M059J (cell line): ENCODE data around the gene TCF20. TPM values are rescaled to one million over a fixed set of nuclear protein-coding genes. Genes with fewer than 3 reads are reported as not detected.

ENCODE experiments used
- DNase-seq: peaks from one replicate; pipeline ENCODE4 v3.0.0-alpha.2; 2012; ENCODE audit warnings: low read depth
- total RNA-seq: library from RNA; depleted of rRNA; stranded (reverse); fragments of >200 nt; shearing (Covaris generic); gene quantifications from 2 replicates; pipeline ENCODE4 v1.2.3, GENCODE V29; 2014

Gene TCF20
- total RNA-seq, 1 experiment from 2014 or later, result 21.1 TPM

DNA sequence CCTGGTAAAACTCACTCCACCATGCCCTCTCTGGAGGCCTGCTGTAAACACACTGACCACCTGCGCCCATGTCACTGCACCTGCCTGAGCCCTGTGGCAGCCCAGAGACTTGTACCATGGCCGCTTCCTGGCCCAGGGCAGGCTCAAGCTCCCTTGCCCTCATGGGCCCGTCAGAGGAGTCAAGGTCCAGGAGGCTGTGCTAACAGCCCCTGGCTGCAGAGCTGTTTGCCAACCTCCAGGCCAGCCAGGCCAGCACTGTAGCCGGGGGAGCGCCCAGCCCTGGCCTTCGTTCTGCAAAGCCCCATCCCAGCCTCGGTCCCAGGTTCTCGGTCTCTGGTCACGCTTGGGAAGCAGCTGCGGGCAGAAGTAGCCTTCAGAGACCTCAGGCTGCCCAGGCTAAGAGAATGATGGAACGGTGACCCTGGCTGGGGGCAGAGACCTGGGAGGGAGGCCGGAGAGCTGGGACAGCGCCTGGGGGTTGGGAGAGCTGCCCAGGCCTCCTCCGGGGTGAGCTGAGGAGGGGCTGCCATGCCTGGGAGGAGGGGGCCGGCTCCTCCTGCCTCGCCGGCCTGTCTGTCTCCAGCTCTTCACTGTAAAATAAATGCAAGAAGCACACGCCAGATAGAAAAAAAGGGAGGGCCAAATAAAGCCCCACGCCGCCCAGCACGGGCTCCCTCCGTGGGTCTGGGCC is 11.9 kb upstream of the TCF20 start:
- no peak for DNase-seq

- DNase-seq, result no peak
These were observed 11.3 kb upstream of the TCF20 start for GRCh38 chr22:42281706-42282251.

DNA sequence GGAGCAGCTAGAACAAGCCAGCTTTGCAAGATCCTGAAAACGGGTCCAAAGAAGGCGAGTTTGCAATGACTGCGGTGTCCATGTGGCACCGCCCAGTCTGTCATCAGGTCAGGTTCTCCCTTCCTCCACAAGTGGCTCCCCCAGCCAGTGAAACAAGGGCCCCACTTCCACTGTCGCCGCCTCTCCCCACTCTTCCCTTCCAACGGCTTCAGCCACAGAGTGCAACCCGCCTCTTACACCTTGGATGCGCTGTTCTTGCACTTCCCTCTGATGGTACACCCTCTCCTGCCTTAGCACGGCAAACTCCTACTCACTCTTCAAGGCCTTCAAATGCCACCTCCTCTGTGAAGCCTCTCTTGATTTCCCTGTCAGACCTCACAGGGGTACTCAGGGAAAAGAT is 10.8 kb upstream of the TCF20 start:
- no peak for DNase-seq

DNA sequence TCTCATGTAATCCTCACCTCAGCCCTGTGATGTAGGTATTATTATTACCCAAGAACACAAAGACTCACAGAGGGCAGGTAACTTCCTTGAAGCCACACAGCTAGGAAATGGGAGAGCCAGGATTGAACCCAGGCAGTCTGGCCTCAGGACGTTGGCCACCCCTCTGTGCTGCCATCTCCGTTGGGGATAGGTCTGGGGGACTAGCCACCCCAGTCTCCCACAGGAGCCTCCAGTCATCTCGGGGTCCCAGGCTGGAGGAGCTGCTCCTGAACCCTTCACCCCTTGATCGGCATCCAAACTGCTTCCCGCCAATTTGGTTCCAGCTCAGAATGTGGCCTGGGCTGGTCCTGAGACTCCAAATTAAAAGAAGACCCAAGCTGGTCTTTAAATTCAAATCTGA is 10.4 kb upstream of the TCF20 start:
- no peak for DNase-seq

DNA sequence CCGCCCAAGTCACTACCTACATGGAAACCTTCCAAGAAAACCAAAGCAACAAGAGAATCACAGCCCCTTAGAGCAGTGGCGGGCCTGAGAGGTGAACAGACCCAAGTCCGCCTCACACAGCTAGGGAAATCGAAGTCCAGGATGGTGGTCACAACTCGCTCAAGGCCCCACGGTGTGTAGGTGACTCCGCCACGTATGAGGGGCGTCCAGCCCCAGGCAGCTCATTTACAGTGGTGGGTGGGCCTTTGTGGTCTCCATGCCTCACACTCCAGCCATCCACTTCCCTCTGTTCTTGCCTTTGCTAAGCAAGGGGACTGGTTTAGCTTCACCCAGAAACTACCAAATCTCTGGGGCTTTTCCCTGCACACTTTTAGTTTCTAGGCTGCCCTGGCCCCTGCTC is 9.7 kb upstream of the TCF20 start:
- DNase-seq, result no peak

DNA sequence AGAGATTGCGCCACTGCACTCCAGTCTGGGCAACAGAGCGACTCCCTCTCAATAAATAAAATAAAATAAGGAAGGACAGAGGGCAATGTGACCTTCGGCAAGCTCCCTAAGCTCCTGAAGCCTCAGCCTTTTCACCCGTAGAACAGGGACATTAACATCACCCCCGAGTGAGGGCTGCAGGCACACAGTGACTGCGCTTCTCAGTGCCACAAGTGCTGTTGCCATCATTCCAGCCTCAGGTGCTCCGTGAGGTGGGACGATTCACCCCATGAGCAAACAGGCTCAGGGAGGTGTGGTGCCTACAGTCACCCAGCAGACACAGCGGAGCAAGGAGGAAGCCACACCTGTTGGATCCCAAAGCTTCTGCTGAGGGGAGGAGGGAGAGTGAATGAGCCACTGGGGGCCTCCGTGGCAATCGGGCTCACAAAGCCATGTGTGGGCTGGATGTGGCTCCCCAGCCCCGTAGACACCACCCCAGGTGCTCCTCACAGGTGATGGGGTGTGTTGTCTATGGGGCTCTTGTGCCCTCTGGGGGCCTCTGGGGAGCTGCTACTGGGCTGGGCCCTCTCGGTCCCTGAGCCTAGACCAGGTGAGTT is 9.1 kb upstream of the TCF20 start:
- DNase-seq, result no peak

GRCh38 chr22:42277988-42278776 is 7.7 kb upstream of the TCF20 start:
- no peak for DNase-seq

DNA sequence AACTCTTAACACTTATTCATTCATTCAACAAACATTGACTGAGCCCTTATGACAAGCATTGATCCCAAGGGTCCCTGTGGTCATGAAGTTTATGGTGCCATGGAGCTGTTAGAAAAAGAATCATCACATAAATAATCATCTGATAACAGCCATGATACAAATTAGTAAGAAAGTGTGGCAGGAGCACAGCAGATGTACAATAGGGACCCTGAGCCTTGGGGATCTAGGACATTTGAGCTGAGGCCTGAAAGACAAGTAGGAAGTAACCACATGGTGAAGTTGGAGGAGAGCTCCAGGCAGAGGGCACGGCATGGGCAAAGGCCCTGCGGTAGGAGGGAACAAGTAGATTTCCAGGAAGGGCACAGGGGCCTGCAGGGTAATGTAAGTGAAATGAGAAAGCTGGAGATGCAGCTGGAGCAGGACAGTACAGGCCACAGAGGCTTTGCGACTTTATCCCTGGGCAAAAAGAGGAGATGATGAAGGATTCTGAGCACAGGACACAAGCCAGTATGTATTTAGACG is 6.8 kb upstream of the TCF20 start:
- no peak for DNase-seq

GRCh38 chr22:42275970-42276369 is 5.5 kb upstream of the TCF20 start:
- DNase-seq, result no peak

GRCh38 chr22:42275176-42275575 is 4.7 kb upstream of the TCF20 start:
- no peak for DNase-seq

- no peak for DNase-seq
These were observed 3.5 kb upstream of the TCF20 start for GRCh38 chr22:42273855-42274451.

DNA sequence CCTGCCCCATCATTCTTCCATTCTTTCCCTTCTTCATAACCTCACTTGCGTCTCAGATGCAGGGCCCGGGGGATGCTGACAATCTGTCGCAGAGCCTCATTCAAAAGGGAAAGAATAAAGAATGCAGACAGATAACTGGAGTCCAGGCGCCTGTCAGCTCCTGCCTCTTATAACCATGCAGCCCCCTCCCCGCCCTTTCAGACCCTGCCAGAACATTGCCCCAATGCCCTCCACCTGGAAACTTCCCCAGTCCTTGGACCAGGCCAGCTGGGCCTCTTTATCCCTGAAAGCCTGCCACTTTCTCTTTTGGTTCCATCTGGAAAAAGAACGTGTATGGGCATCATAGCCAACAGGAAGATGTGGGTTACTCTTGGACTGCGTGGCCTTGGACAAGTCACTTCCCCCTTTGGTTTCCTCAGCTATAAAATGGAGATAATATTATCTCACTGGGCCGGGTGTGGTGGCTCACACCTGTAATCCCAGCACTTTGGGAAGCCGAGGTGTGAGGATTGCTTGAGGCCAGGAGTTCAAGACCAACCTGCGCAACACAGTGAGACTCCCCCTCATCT is 2.1 kb upstream of the TCF20 start:
- no peak for DNase-seq

DNA sequence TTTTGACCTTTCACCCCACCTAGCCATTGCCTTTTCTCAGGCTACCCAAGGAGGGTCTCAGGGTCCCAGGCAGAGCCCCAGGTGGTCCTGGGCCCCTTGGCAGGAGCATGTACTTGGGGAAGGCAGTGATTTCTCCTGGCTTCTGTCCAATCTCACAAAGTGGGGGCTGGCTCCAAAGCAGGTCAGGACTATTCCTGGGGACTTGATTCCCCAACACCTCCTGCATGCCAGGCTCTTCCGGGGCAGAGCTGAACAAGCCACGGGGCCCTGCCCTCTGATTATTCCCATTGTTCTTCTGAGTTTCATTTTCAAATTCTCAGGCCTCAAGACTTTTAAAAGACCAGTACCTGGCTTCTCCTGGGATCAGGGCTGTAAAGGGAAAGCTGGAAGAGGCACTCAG is 1.5 kb upstream of the TCF20 start:
- no peak for DNase-seq

DNA sequence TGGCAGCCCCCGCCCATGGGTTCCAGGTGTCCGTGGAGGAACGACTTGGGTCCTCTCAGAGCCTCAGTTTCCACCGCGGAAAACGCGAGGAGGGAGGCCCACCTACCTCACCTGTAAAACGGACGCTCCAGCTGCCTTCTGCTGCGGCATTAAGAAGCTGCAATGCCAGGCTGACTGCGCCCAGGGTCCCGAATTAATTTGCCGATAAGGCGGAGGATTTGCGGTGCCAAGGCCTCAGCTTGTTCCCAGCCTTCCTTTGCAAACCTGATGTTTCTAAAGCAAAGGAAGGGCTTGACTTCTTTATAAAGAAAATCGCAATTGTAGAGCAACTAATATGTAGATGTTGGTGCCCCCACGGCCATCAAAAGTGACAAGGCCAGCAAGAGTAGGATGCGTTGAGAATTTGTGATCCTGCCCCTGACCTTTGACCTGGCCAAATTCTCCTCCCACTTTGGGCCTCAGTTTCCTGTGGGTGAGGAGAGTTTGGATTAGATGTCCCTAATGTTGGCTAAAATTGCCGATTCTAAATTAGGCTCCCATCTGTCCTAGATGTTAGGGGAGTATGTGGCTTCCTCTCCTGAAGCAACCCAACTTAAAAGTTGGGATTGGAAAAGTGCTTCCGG is 849 bp upstream of the TCF20 start:
- no peak for DNase-seq

DNA sequence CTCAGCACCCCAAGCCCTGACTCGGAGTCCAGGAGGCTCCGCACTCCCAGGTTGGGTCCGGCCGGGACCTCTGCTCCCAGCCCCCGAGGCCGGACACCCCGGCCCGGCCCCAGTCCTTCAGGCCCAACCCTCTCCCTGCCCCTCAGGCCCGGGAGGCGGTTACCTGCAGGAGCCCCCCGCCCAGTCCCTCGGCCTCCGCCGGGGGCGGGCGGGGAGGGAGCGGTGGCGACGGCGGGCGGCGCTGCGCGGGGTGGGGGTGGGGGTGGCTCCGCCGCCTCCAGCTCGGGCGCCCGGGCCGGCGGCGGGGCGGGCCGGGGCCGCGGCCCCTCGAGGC is 310 bp downstream of the TCF20 start:
- DNase-seq, result no peak

- DNase-seq, result peak; percentile 37
These were observed 849 bp downstream of the TCF20 start for GRCh38 chr22:42269432-42270175.

DNA sequence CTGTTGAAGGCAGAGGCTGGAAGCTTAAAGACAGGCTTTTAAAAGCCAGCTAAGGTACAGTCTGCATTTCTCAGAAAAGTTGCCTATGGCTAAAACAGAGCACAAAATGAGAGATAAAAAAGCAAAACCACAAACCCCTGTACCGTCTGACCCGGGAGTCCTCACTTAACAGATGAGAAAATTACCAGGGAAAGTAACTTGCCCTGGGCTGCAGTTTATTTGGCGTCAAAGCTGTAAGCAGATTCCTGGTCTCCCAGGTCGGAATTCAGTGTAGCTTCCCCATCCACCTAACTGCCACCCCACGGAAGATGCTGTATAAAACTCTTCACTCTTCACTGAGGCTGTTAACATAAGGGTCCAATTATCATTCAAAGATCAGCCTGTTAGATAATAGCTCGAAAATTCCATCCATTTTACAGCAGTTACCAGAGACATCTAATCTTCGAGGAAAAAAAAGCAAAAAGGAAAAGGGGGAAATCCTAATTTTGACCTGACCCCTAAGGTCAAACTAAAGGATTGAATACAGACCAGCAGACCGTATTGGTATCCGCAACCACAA is 1.5 kb downstream of the TCF20 start:
- no peak for DNase-seq

GRCh38 chr22:42265321-42265720 is 5.1 kb downstream of the TCF20 start:
- DNase-seq, result no peak

GRCh38 chr22:42263944-42264343 is 6.5 kb downstream of the TCF20 start:
- no peak for DNase-seq

GRCh38 chr22:42262964-42263363 is 7.5 kb downstream of the TCF20 start:
- no peak for DNase-seq
